ENCODE results near the gene KIAA0232. TPM values are rescaled to one million over a fixed set of nuclear protein-coding genes. Genes with fewer than 3 reads are reported as not detected.

The KIAA0232 gene
- total RNA-seq, 1 experiment from 2014 or later, result 28.5 TPM

DNA sequence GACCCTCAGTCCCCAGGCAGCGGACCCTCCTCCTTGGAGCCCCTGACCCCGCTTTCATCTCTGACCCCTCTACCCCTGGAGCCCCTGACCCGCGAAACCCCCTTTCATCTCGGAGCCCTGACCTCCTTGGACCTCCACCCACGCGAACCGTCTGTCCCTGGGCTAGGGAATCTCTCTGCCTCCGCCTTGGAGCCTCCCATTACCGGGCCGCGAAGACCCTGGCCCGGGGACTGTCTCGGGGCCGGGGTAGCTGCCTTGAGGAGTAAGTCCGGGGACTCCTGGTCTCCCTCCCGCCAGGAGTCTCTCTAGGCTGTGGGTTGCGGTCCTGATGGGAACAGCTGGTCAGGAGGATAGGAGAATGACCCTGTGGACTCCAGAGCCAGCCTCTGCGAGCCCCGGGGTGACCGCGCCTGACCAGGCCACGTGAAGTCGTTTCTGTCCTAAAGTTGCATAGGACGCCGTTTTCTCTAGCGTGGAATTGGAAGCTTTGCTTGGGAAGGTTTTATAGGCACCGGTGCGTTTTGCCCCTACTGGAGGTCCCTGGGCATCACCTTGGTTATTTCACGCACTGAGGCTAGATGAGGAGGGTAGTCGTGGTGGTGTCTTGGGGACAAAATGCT, 127.9 kb downstream of the KIAA0232 start:
- Histone ChIP-seq H4K91ac (ENCODE audit: insufficient read length, low read depth, low read length) (no peak overlapping the region), H4K8ac (replicated peaks; ENCODE audit: insufficient read length, low read depth, low read length) (no peak overlapping the region), H3K9ac (ENCODE audit: extremely low read depth, insufficient read length, low read length) (no peak overlapping the region), H2BK15ac (ENCODE audit: low read depth, low read length) (no peak overlapping the region), H3K14ac (ENCODE audit: insufficient read depth, low read length) (peak overlapping the region; percentile 73), H2AK5ac (ENCODE audit: insufficient read length, low read length) (no peak overlapping the region), H2BK20ac (ENCODE audit: low read depth, low read length, poor library complexity, severe bottlenecking) (no peak overlapping the region), H3K4me1 (ENCODE audit: insufficient read depth, low read length) (peaks cover 2% of the 10 kb centered on the region; the same call in 1 of the 2 replicates), H3K56ac (ENCODE audit: insufficient read length, low read depth, low read length) (no peak overlapping the region), H3K4me2 (ENCODE audit: insufficient read depth, insufficient read length, low read length) (peak overlapping the region; percentile 59), H3K18ac (ENCODE audit: insufficient read length, low read depth, low read length) (no peak overlapping the region), H4K20me1 (ENCODE audit: control insufficient read depth, insufficient read depth, insufficient read length) (no peaks in the 10 kb centered on the region), H3K27ac (ENCODE audit: insufficient read length, low read depth, low read length) (no peak overlapping the region), H4K5ac (ENCODE audit: insufficient read length, low read depth, low read length) (no peak overlapping the region), H3K79me2 (ENCODE audit: insufficient read depth, low read length) (peaks cover 2% of the 10 kb centered on the region; the same call in 1 of the 2 replicates), H3K27me3 (ENCODE audit: insufficient read depth, low read length) (no peaks in the 10 kb centered on the region), H3T11ph (ENCODE audit: low read length) (no peak overlapping the region), H3K4ac (ENCODE audit: low read depth, low read length) (no peak overlapping the region), H3K23ac (ENCODE audit: insufficient read length, low read depth, low read length) (no peak overlapping the region), H3K79me1 (ENCODE audit: insufficient read depth, low read depth, low read length, poor library complexity, severe bottlenecking) (peaks cover 3% of the 10 kb centered on the region), H2BK5ac (ENCODE audit: insufficient read length, low read length) (no peak overlapping the region), H3K23me2 (ENCODE audit: insufficient read length, low read depth, low read length, poor library complexity, severe bottlenecking) (peaks cover 20% of the 10 kb centered on the region), H2BK12ac (ENCODE audit: insufficient read length, low read depth, low read length) (no peak overlapping the region), H3K9me3 (ENCODE audit: control insufficient read depth, low read depth, low read length) (no peaks in the 10 kb centered on the region), H2AFZ (ENCODE audit: low read length) (no peak overlapping the region), H2BK120ac (ENCODE audit: low read depth, low read length, poor library complexity, severe bottlenecking) (no peak overlapping the region)
- TF ChIP-seq CTCF (conservative IDR thresholded peaks at IDR 0.05), result peak; percentile 54; the same call in 2 of the 3 replicates
- WGBS (ENCODE audit: extremely low coverage, insufficient read length, low lambda C conversion rate), result no CpG with 5 or more reads among the region's 31 CpGs
- H3K9me3 Mint-ChIP-seq, result no peaks in the 10 kb centered on the region; a peak in 1 of 5 replicates
- peak overlapping the region; percentile 89 to 97 for H3K4me3 Mint-ChIP-seq
- H3K4me1 Mint-ChIP-seq, result peaks cover 31 to 32% of the 10 kb centered on the region in 2 experiments
- DNase-seq, result no peak
- H3K27me3 Mint-ChIP-seq (ENCODE audit: low read depth), result peaks cover 34% of the 10 kb centered on the region
- no peaks in the 10 kb centered on the region for H3K36me3 Mint-ChIP-seq (ENCODE audit: insufficient read depth in 1 of 3, low read depth in 3 of 3)
- peak overlapping the region in 2 of 3 experiments; percentile 61 to 96; a peak in 2 of 7 replicates for H3K27ac Mint-ChIP-seq

Measured in H9 (cell line).